ENCODE results near the gene APOD. TPM values are rescaled to one million over a fixed set of nuclear protein-coding genes. Genes with fewer than 3 reads are reported as not detected.
"Not testable (repeated sequence)": the region's sequence is repeated elsewhere in the genome, so short reads cannot be mapped to it uniquely, and the experiment has no call there.

The APOD gene
- total RNA-seq, 1 donor from 2014 or later, result 1.6 TPM

GRCh38 chr3:195595785-195596531 lies 12.2 kb upstream of the APOD start:
- no peaks in the 10 kb centered on the region for H3K36me3 Mint-ChIP-seq
- peaks cover 4% of the 10 kb centered on the region for H3K27me3 Mint-ChIP-seq
- peaks cover 7% of the 10 kb centered on the region for H3K9me3 Mint-ChIP-seq
- H3K4me3 Mint-ChIP-seq, result no peak overlapping the region
- no peak for DNase-seq (ENCODE audit: extremely low spot score, unreplicated experiment)
- TF ChIP-seq CTCF (conservative IDR thresholded peaks at IDR 0.05), result no peak
- no peak overlapping the region for H3K27ac Mint-ChIP-seq
- H3K4me1 Mint-ChIP-seq (ENCODE audit: unreplicated experiment), result no peaks in the 10 kb centered on the region

GRCh38 chr3:195591852-195592251 lies 8.1 kb upstream of the APOD start:
- H3K4me3 Mint-ChIP-seq, result no peak overlapping the region
- H3K9me3 Mint-ChIP-seq, result no peaks in the 10 kb centered on the region
- no peaks in the 10 kb centered on the region for H3K27me3 Mint-ChIP-seq
- no peak for TF ChIP-seq CTCF (conservative IDR thresholded peaks at IDR 0.05)
- H3K4me1 Mint-ChIP-seq (ENCODE audit: unreplicated experiment), result no peaks in the 10 kb centered on the region
- DNase-seq (ENCODE audit: extremely low spot score, unreplicated experiment), result no peak
- H3K36me3 Mint-ChIP-seq, result no peaks in the 10 kb centered on the region
- no peak overlapping the region for H3K27ac Mint-ChIP-seq

- Mint-ChIP-seq H3K27me3 (no peaks in the 10 kb centered on the region), H3K9me3 (no peaks in the 10 kb centered on the region), H3K4me1 (ENCODE audit: unreplicated experiment) (no peaks in the 10 kb centered on the region), H3K36me3 (no peaks in the 10 kb centered on the region), H3K4me3 (no peak overlapping the region), H3K27ac (no peak overlapping the region)
- no peak for DNase-seq (ENCODE audit: extremely low spot score, unreplicated experiment)
- TF ChIP-seq CTCF (conservative IDR thresholded peaks at IDR 0.05), result no peak
Measured at GRCh38 chr3:195591220-195591619, 7.5 kb upstream of the APOD start.

GRCh38 chr3:195590381-195590780 lies 6.6 kb upstream of the APOD start:
- not testable (repeated sequence) for H3K4me3 Mint-ChIP-seq; H3K36me3 Mint-ChIP-seq; H3K9me3 Mint-ChIP-seq; H3K27me3 Mint-ChIP-seq; DNase-seq (ENCODE audit: extremely low spot score, unreplicated experiment); H3K4me1 Mint-ChIP-seq (ENCODE audit: unreplicated experiment); H3K27ac Mint-ChIP-seq

- H3K27ac Mint-ChIP-seq; DNase-seq (ENCODE audit: extremely low spot score, unreplicated experiment); H3K9me3 Mint-ChIP-seq; H3K4me1 Mint-ChIP-seq (ENCODE audit: unreplicated experiment); H3K36me3 Mint-ChIP-seq; H3K27me3 Mint-ChIP-seq; H3K4me3 Mint-ChIP-seq: not testable (repeated sequence)
Measured at GRCh38 chr3:195589796-195590195, 6.1 kb upstream of the APOD start.

GRCh38 chr3:195587824-195588223 lies 4.1 kb upstream of the APOD start:
- H3K9me3 Mint-ChIP-seq, result no peaks in the 10 kb centered on the region
- TF ChIP-seq CTCF (conservative IDR thresholded peaks at IDR 0.05), result no peak
- H3K27me3 Mint-ChIP-seq, result no peaks in the 10 kb centered on the region
- H3K4me1 Mint-ChIP-seq (ENCODE audit: unreplicated experiment), result peaks cover 21% of the 10 kb centered on the region
- no peak overlapping the region for H3K27ac Mint-ChIP-seq
- no peak overlapping the region for H3K4me3 Mint-ChIP-seq
- DNase-seq (ENCODE audit: extremely low spot score, unreplicated experiment), result no peak
- no peaks in the 10 kb centered on the region for H3K36me3 Mint-ChIP-seq

GRCh38 chr3:195587406-195587805 lies 3.7 kb upstream of the APOD start:
- no peak for TF ChIP-seq CTCF (conservative IDR thresholded peaks at IDR 0.05)
- no peak for DNase-seq (ENCODE audit: extremely low spot score, unreplicated experiment)
- no peak overlapping the region for H3K4me3 Mint-ChIP-seq
- no peaks in the 10 kb centered on the region for H3K9me3 Mint-ChIP-seq
- H3K36me3 Mint-ChIP-seq, result no peaks in the 10 kb centered on the region
- H3K4me1 Mint-ChIP-seq (ENCODE audit: unreplicated experiment), result peaks cover 21% of the 10 kb centered on the region
- no peak overlapping the region for H3K27ac Mint-ChIP-seq
- H3K27me3 Mint-ChIP-seq, result no peaks in the 10 kb centered on the region

All from type B pancreatic cell (in vitro differentiated cells).